NCI-H1694 (cell line): ENCODE results near the gene RAD51.

Source experiments
- DNase-seq: peaks from one replicate; lab custom pipeline; 2025; lab: John Stamatoyannopoulos, UW

Gene RAD51

GRCh38 chr15:40762919-40763800, 68.2 kb downstream of the RAD51 start:
- no peak for DNase-seq

GRCh38 chr15:40763801-40764628, 69.0 kb downstream of the RAD51 start, which contains the start of gene GCHFR:
Gene GCHFR, plus strand, starts transcription at chr15:40764068. Its CDS starts 113 bp downstream, at chr15:40764181.
- no peak for DNase-seq

- no peak for DNase-seq
Measured at GRCh38 chr15:40764629-40765103, 69.7 kb downstream of the RAD51 start.

GRCh38 chr15:40766194-40766815, 71.3 kb downstream of the RAD51 start:
- no peak for DNase-seq

GRCh38 chr15:40766906-40767837, 72.2 kb downstream of the RAD51 start:
- DNase-seq: no peak

GRCh38 chr15:40767838-40768500, 73.0 kb downstream of the RAD51 start:
- DNase-seq: no peak

GRCh38 chr15:40768521-40769273, 73.7 kb downstream of the RAD51 start:
- no peak for DNase-seq

- DNase-seq: no peak
Measured at GRCh38 chr15:40769274-40770146, 74.5 kb downstream of the RAD51 start, which contains the start of gene C15orf62. Gene C15orf62, plus strand, starts transcription at chr15:40769980. Its CDS starts 516 bp downstream, at chr15:40770496.

GRCh38 chr15:40770147-40770721, 75.3 kb downstream of the RAD51 start:
- DNase-seq: no peak

GRCh38 chr15:40771242-40771641, 76.3 kb downstream of the RAD51 start:
- no peak for DNase-seq

GRCh38 chr15:40772014-40772413, 77.0 kb downstream of the RAD51 start:
- no peak for DNase-seq

- DNase-seq: no peak
Measured at GRCh38 chr15:40773496-40773895, 78.5 kb downstream of the RAD51 start.

GRCh38 chr15:40773902-40774301, 78.9 kb downstream of the RAD51 start:
- DNase-seq: no peak

GRCh38 chr15:40775007-40775406, 80.0 kb downstream of the RAD51 start:
- no peak for DNase-seq

- no peak for DNase-seq
Measured at GRCh38 chr15:40775740-40776536, 81.0 kb downstream of the RAD51 start.

- no peak for DNase-seq
Measured at GRCh38 chr15:40776537-40777141, 81.7 kb downstream of the RAD51 start.
